HepG2 (cell line): ENCODE data around the gene JPH3. TPM values are rescaled to one million over a fixed set of nuclear protein-coding genes. Genes with fewer than 3 reads are reported as not detected.
"Not testable (repeated sequence)": the region's sequence is repeated elsewhere in the genome, so short reads cannot be mapped to it uniquely, and the experiment has no call there.

Experiments used
- ATAC-seq: fragments of 200-7000 bp; cut with Tn5 transposase; 3 replicates; pipeline ENCODE4 v1.9.1; 2020; ENCODE audit warnings: mild to moderate bottlenecking, moderate library complexity
- BruUV-seq: library from RNA; stranded (reverse); fragments of 400-500 nt; replicated peaks from 2 replicates; lab custom pipeline; 2021; lab: Mats Ljungman, UMichigan
- CTCF ChIA-PET: fragments of 300-600 bp; formaldehyde crosslinking; extraction: SDS; loops from one replicate; lab custom pipeline; 2021; ENCODE audit warnings: low total read pairs, inconsistent platforms, low intra/inter-chr PET ratio; lab: Yijun Ruan, JAX
- POLR2A ChIA-PET: fragments of 350-600 bp; sonication (Branson Sonifier 250); formaldehyde crosslinking; loops from one replicate; lab custom pipeline; 2020; ENCODE audit warnings: antibody characterized with exemption, inconsistent platforms; lab: Yijun Ruan, JAX
- DNase-seq: peaks from one replicate; pipeline ENCODE4 v3.0.0-alpha.2; 2015; ENCODE audit warnings: low spot score
- FAIRE-seq: peaks from 3 replicates; lab custom pipeline; 2011; peaks lifted over from hg19 to GRCh38; lab: Jason Lieb, UNC
- H2AFZ ChIP-seq: one replicate; pipeline ENCODE4 v1.6.1; 2011; ENCODE audit warnings: low read length, inconsistent platforms
- H3K27ac ChIP-seq: fragments of 300-600 bp; 3 replicates; pipeline ENCODE4 v1.8.0; 2011; ENCODE audit warnings: mixed run types, mild to moderate bottlenecking, mixed read lengths, low read length, inconsistent platforms; ENCODE audit not compliant: insufficient read depth; ENCODE audit errors: extremely low read length
- H3K27me3 ChIP-seq, 2 experiments: fragments of 200-600 bp in 1 of 2; 2 replicates in 1 of 2; 3 replicates in 1 of 2; pipeline versions ENCODE4 v1.6.0 to v1.8.0; 2011; ENCODE audit warnings: low read length in 2 of 2, mild to moderate bottlenecking in 2 of 2, moderate library complexity in 2 of 2, inconsistent platforms in 1 of 2; ENCODE audit not compliant: insufficient read depth in 2 of 2, control insufficient read depth in 1 of 2
- H3K36me3 ChIP-seq, 2 experiments: fragments of 200-600 bp in 1 of 2; replicated peaks in 1 of 2; 2 replicates in 1 of 2; 3 replicates in 1 of 2; pipeline versions ENCODE4 v1.5.1 to v1.8.0; 2011; ENCODE audit warnings: low read length in 2 of 2, inconsistent platforms in 1 of 2; ENCODE audit not compliant: insufficient read depth in 2 of 2, control insufficient read depth in 1 of 2
- H3K4me1 ChIP-seq: 2 replicates; pipeline ENCODE4 v1.5.1; 2012; ENCODE audit warnings: low read length, inconsistent platforms; ENCODE audit not compliant: insufficient read depth
- H3K4me2 ChIP-seq: 2 replicates; pipeline ENCODE4 v1.6.0; 2011; ENCODE audit warnings: low read depth, low read length, inconsistent platforms
- H3K4me3 ChIP-seq, 3 experiments: fragments of 200-600 bp in 1 of 3; sonication (generic), shearing (Covaris generic) in 1 of 3; replicated peaks in 1 of 3; 2 replicates each; pipeline ENCODE4 v1.5.1; 2011 to 2016; ENCODE audit warnings: low read length in 3 of 3, inconsistent platforms in 2 of 3, low read depth in 2 of 3, mild to moderate bottlenecking in 2 of 3, control low read depth in 1 of 3, mixed read lengths in 1 of 3; ENCODE audit not compliant: insufficient read depth in 1 of 3
- H3K79me2 ChIP-seq: one replicate; pipeline ENCODE4 v1.6.1; 2011; ENCODE audit warnings: low read length, inconsistent platforms; ENCODE audit not compliant: insufficient read depth
- H3K9ac ChIP-seq: 2 replicates; pipeline ENCODE4 v1.6.0; 2011; ENCODE audit warnings: mild to moderate bottlenecking, low read depth, low read length, inconsistent platforms; ENCODE audit not compliant: insufficient read depth
- H3K9me3 ChIP-seq: 2 replicates; pipeline ENCODE4 v1.5.1; 2012; ENCODE audit warnings: mild to moderate bottlenecking, low read length
- H4K20me1 ChIP-seq: 2 replicates; pipeline ENCODE4 v1.6.0; 2011; ENCODE audit warnings: inconsistent platforms, mild to moderate bottlenecking, low read length, moderate library complexity; ENCODE audit not compliant: insufficient read depth
- ARID2 ChIP-seq: sonication (generic); formaldehyde crosslinking; IDR thresholded peaks from 2 replicates; pipeline ENCODE4 v1.8.1; 2022; ENCODE audit warnings: mild to moderate bottlenecking, missing genetic modification reagents, borderline replicate concordance
- HNRNPLL ChIP-seq: fragments of 200-400 bp; formaldehyde crosslinking; IDR thresholded peaks from 2 replicates; pipeline ENCODE4 v1.6.1; 2017; ENCODE audit warnings: mild to moderate bottlenecking, low read depth, low read length; ENCODE audit not compliant: poor library complexity, severe bottlenecking
- NCOR1 ChIP-seq: fragments of 200-600 bp; sonication (generic); IDR thresholded peaks from 2 replicates; pipeline ENCODE4 v1.7.0; 2017; ENCODE audit warnings: antibody characterized with exemption, low read length, borderline replicate concordance
- POLR2AphosphoS2 ChIP-seq: IDR thresholded peaks from 2 replicates; pipeline ENCODE4 v1.6.1; 2011; ENCODE audit warnings: low read depth, low read length, improper control_type of control experiment
- SMAD3 ChIP-seq: sonication (generic); formaldehyde crosslinking; IDR thresholded peaks from 2 replicates; pipeline ENCODE4 v1.4.0; 2020; ENCODE audit warnings: missing genetic modification reagents
- SRSF1 ChIP-seq: fragments of 200-400 bp; formaldehyde crosslinking; optimal IDR thresholded peaks from 2 replicates; pipeline ENCODE3; 2017; ENCODE audit warnings: mild to moderate bottlenecking, low read depth, low read length, moderate library complexity
- ZFP1 ChIP-seq: IDR thresholded peaks from 2 replicates; pipeline ENCODE4 v1.6.1; 2016
- WGBS: methylation state at CpG from one replicate; pipeline ENCODE4 v1.1.6; 2017; ENCODE audit warnings: low lambda C conversion rate; 5-methylcytosine and 5-hydroxymethylcytosine counted together
- in situ Hi-C: cut with HindIII; loops from 2 replicates; pipeline ENCODE4 v1.10.0; 2017; ENCODE audit warnings: low pct_unique_long_range_greater_than_20kb; ENCODE audit not compliant: extremely low pct_ligation_motif_present
- intact Hi-C: fragments of 100-400 bp; cut with micrococcal nuclease; formaldehyde crosslinking; loops from one replicate; pipeline ENCODE4 v1.10.0; 2022; ENCODE audit not compliant: unreplicated experiment
- polyA plus RNA-seq, 8 experiments: library from polyadenylated mRNA; depleted of rRNA in 3 of 8; stranded (reverse) in 7 of 8; unstranded in 1 of 8; fragments of >200 nt; fragmentation: Illumina TruSeq in 4 of 8; extraction: Trizol in 4 of 8; gene quantifications; 2 replicates each; pipeline versions ENCODE4 v1.2.1 to v1.2.3, GENCODE V29; 2011 to 2016; ENCODE audit warnings: low read depth in 4 of 8, missing spikeins in 1 of 8, mixed read lengths in 1 of 8; ENCODE audit not compliant: insufficient read depth in 1 of 8
- total RNA-seq, 5 experiments: library from RNA; depleted of rRNA; stranded (reverse); fragments of >200 nt; fragmentation: Illumina TruSeq; extraction: Trizol; gene quantifications; 2 replicates each; pipeline ENCODE4 v1.2.3, GENCODE V29; 2016; ENCODE audit warnings: low read depth in 1 of 5
- TF ChIP-seq, protein P1 (sequence below), 2 experiments: sonication (generic) in 1 of 2; formaldehyde crosslinking in 1 of 2; IDR thresholded peaks; 2 replicates each; pipeline versions ENCODE4 v1.4.0 to v1.6.1; 2018 to 2020; ENCODE audit warnings: missing genetic modification reagents in 2 of 2, borderline replicate concordance in 1 of 2, low read depth in 1 of 2, mild to moderate bottlenecking in 1 of 2, missing biosample characterization in 1 of 2
- TF ChIP-seq, protein P2 (sequence below): sonication (generic); formaldehyde crosslinking; IDR thresholded peaks from 2 replicates; pipeline ENCODE4 v1.4.0; 2020; ENCODE audit warnings: mild to moderate bottlenecking, missing genetic modification reagents, borderline replicate concordance

The JPH3 gene
- total and polyA plus RNA-seq, 2 of the 13 experiments (the other 11 are each of a cell fraction or from before 2014, with no cell fraction given): not detected

DNA sequence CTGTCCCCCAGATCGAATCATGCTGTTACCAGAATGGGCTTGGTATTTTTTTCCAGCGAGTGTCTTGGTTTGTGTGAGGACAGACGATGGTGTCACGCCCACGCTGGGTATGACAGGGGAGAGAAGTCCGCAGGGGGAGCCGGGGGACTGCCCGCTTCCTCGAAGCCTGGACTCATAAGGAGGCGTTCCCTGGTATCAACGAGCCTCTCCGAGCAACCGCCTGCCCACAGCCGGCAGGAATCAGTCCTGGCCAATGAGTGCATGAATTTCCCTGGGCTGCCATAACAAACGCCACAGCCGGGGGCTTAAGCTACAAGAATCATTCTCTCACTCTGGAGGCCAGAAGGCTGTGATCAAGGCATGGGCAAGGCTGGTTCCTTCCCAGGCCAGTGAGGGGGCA lies 26.1 kb upstream of the JPH3 start:
- BruUV-seq: no TSS peak
- H4K20me1 ChIP-seq: no peaks in the 10 kb centered on the region
- no peak overlapping the region for H3K27ac ChIP-seq
- no peak overlapping the region for H2AFZ ChIP-seq
- WGBS: 45% methylated on average over 14 of the region's 16 CpGs
- peaks cover 2 to 44% of the 10 kb centered on the region in 2 experiments; a peak in 3 of 5 replicates for H3K27me3 ChIP-seq
- intact Hi-C loops (no loop called here), in situ Hi-C loops (no loop called here)
- POLR2A ChIA-PET: no interaction called here
- H3K9ac ChIP-seq: no peak overlapping the region
- no peaks in the 10 kb centered on the region for H3K36me3 ChIP-seq
- H3K4me1 ChIP-seq: peaks cover 16% of the 10 kb centered on the region
- H3K4me3 ChIP-seq: no peak overlapping the region
- no peak overlapping the region for H3K4me2 ChIP-seq
- CTCF ChIA-PET: interaction anchor here (0.6 kb wide), 1 partner anchor 192 kb away, joined by 3 read pairs; no protein-coding TSS in a partner anchor
- TF ChIP-seq, protein P1, sequence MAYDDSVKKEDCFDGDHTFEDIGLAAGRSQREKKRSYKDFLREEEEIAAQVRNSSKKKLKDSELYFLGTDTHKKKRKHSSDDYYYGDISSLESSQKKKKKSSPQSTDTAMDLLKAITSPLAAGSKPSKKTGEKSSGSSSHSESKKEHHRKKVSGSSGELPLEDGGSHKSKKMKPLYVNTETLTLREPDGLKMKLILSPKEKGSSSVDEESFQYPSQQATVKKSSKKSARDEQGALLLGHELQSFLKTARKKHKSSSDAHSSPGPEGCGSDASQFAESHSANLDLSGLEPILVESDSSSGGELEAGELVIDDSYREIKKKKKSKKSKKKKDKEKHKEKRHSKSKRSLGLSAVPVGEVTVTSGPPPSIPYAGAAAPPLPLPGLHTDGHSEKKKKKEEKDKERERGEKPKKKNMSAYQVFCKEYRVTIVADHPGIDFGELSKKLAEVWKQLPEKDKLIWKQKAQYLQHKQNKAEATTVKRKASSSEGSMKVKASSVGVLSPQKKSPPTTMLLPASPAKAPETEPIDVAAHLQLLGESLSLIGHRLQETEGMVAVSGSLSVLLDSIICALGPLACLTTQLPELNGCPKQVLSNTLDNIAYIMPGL (CRISPR knock-in tag; IDR thresholded peaks at IDR 0.05; ENCODE audit: borderline replicate concordance in 1 of 2, low read depth in 1 of 2): no peak
- TF ChIP-seq NCOR1 (no peak), SRSF1 (no peak), ARID2 (no peak), SMAD3 (CRISPR knock-in tag) (no peak), HNRNPLL (no peak), ZFP1 (CRISPR knock-in tag) (no peak), POLR2AphosphoS2 (no peak)
- TF ChIP-seq, protein P2, sequence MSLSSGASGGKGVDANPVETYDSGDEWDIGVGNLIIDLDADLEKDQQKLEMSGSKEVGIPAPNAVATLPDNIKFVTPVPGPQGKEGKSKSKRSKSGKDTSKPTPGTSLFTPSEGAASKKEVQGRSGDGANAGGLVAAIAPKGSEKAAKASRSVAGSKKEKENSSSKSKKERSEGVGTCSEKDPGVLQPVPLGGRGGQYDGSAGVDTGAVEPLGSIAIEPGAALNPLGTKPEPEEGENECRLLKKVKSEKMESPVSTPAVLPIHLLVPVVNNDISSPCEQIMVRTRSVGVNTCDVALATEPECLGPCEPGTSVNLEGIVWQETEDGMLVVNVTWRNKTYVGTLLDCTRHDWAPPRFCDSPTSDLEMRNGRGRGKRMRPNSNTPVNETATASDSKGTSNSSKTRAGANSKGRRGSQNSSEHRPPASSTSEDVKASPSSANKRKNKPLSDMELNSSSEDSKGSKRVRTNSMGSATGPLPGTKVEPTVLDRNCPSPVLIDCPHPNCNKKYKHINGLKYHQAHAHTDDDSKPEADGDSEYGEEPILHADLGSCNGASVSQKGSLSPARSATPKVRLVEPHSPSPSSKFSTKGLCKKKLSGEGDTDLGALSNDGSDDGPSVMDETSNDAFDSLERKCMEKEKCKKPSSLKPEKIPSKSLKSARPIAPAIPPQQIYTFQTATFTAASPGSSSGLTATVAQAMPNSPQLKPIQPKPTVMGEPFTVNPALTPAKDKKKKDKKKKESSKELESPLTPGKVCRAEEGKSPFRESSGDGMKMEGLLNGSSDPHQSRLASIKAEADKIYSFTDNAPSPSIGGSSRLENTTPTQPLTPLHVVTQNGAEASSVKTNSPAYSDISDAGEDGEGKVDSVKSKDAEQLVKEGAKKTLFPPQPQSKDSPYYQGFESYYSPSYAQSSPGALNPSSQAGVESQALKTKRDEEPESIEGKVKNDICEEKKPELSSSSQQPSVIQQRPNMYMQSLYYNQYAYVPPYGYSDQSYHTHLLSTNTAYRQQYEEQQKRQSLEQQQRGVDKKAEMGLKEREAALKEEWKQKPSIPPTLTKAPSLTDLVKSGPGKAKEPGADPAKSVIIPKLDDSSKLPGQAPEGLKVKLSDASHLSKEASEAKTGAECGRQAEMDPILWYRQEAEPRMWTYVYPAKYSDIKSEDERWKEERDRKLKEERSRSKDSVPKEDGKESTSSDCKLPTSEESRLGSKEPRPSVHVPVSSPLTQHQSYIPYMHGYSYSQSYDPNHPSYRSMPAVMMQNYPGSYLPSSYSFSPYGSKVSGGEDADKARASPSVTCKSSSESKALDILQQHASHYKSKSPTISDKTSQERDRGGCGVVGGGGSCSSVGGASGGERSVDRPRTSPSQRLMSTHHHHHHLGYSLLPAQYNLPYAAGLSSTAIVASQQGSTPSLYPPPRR (CRISPR knock-in tag): no peak
- ATAC-seq: no peak
- no peaks in the 10 kb centered on the region for H3K79me2 ChIP-seq
- no peak for DNase-seq
- no peak for FAIRE-seq
- H3K9me3 ChIP-seq: no peaks in the 10 kb centered on the region

GRCh38 chr16:87578142-87578930 lies 24.0 kb upstream of the JPH3 start:
- H4K20me1 ChIP-seq, CTCF ChIA-PET, POLR2A ChIA-PET, BruUV-seq, H3K36me3 ChIP-seq, H2AFZ ChIP-seq, ATAC-seq, H3K9me3 ChIP-seq, H3K4me2 ChIP-seq, FAIRE-seq, H3K79me2 ChIP-seq, H3K27ac ChIP-seq, intact Hi-C loops, in situ Hi-C loops, DNase-seq, H3K9ac ChIP-seq, H3K4me3 ChIP-seq: not testable (repeated sequence)
- WGBS: 40% methylated on average over 16 of the region's 16 CpGs
- peaks cover 15% of the 10 kb centered on the region; the same call in 1 of the 2 replicates for H3K4me1 ChIP-seq
- H3K27me3 ChIP-seq: peaks cover 12 to 47% of the 10 kb centered on the region in 2 experiments
